ENCODE measurements around the gene FAM124B.

The FAM124B gene

DNA sequence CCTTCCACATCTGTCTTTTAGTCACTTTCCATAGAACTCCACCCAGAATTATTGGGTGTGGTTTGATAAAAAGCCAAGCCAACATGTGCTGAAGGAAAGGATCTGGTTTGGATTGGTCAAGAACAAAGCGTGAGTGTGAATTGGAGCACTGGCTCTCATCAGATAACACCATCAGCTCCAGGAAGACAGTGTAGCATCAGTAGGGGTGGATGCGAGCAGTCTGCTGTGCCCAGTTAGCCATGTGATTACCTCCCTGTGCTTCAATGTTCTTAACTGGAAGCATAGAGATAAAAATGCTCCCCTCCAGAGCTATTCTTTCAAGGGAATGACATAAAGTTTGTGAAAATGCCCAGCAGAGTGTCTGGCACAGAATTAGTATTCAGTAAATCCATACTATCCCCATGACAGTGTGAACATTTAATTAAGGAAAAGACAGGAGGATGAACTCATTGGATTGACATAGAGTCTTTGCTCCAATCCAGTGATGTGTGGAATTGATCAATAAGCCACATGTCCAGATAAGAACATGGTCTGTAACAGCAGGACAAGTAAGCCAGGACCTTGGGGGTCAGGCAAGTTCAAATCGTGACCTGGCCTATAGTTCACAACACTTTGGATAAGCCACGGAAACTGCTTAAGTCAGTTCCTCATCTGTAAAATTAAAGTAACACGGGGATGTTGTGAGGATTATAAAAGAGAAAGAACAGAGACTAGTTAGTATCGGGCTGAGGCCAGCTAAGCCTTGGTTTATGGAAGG, 68.0 kb downstream of the FAM124B start:
- no peak for DNase-seq

DNA sequence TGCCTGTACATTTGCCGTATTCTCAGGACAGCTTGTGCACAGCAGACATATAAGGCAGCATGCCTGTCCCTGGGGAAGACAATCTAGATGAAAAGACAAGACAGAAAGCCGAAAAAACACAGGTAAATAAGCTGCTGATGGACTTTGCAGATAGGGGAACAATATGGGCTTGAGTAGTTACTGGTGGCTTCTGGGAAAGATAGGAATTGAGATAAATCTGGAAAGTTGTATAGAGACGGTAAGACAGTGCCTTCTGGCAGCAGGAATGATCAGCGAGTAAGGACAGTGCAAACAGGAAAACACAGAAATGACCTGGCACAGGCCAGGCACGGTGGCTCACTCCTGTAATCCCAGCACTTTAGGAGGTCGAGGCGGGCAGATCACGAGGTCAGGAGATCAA, 70.2 kb downstream of the FAM124B start:
- DNase-seq = no peak

DNA sequence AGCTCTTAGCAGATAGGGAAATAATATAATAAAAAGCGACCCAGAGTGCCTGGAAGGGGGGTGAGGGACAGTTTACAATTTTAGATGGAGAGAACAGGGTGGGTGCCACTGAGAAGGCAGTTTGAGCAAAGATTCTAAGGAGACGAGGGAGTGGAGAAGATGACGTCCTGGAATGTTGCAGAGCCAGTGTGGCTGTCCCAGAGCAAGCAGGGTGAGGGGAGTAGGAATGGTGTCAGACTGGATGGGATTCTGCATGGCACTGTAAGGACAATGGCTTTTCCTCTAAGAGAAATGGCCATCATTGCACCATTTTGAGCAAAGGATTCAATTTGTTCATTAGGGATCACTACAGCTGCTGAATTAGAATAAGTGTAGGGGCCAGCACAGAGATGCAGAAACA, 73.1 kb downstream of the FAM124B start:
- DNase-seq = no peak

All from NK-92 treated with Interleukin-12 subunit alpha and Interleukin-12 subunit beta, amount 100 ng/mL, for 24 hours (cell line).